ENCODE measurements around the gene NRBP1.

The NRBP1 gene

DNA sequence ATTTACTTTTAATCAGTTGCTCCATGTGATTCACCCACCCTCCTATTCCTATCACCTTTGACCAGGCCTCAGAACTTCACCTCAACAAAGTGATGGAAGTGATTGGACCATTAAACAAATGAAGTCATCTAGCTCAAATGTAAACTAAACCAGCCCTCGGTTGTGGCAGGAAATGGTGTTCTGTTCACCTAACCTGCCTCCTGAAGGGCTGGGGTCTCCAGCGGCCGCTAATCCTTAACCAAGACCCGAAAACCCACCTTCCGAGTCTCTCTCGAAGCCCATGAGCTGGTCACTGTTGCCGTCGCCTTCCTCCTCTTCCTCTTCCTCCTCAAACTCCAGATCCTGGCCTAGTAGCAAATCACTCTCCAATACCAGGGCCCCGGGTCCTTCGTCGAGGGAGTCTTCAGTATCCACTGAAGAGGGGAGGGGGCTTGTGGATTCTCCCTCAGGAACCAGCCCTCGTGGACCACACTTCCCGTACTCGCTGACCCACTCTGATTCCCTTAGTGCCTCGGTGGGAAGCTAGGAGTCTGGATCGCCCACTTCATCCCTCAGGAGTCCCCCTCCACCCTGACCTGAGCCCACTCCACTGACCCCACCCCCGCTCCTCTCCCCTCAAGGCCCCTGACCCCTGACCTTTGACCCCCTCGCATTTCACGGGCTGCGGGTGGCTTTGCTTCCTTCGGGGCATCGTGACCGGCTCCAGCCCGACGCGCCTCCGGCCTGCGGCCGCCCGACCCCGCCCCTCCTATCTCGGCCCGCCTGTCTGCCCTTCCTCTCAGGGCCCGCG, 48.4 kb upstream of the NRBP1 start (continued):
- TF ChIP-seq, protein P1, sequence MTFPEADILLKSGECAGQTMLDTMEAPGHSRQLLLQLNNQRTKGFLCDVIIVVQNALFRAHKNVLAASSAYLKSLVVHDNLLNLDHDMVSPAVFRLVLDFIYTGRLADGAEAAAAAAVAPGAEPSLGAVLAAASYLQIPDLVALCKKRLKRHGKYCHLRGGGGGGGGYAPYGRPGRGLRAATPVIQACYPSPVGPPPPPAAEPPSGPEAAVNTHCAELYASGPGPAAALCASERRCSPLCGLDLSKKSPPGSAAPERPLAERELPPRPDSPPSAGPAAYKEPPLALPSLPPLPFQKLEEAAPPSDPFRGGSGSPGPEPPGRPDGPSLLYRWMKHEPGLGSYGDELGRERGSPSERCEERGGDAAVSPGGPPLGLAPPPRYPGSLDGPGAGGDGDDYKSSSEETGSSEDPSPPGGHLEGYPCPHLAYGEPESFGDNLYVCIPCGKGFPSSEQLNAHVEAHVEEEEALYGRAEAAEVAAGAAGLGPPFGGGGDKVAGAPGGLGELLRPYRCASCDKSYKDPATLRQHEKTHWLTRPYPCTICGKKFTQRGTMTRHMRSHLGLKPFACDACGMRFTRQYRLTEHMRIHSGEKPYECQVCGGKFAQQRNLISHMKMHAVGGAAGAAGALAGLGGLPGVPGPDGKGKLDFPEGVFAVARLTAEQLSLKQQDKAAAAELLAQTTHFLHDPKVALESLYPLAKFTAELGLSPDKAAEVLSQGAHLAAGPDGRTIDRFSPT (tag by site-specific recombination; IDR thresholded peaks at IDR 0.05), result no peak
- TF ChIP-seq ZNF16 (tag by site-specific recombination; IDR thresholded peaks at IDR 0.05; ENCODE audit: low read depth) (no peak), PATZ1 (tag by site-specific recombination; IDR thresholded peaks at IDR 0.05) (no peak; the same call in 1 of the 2 replicates), ZBTB49 (tag by site-specific recombination; IDR thresholded peaks at IDR 0.05; ENCODE audit: low read depth) (no peak), ZXDB (tag by site-specific recombination; IDR thresholded peaks at IDR 0.05) (no peak; the same call in 1 of the 2 replicates), EGR2 (tag by site-specific recombination; IDR thresholded peaks at IDR 0.05; ENCODE audit: low read depth) (peak; percentile 62), ZSCAN16 (tag by site-specific recombination; IDR thresholded peaks at IDR 0.05) (peak; percentile 91), ZFP37 (tag by site-specific recombination; IDR thresholded peaks at IDR 0.05) (0 out of 2 replicates have a peak, but pooled peaks have one; percentile 47), ZNF561 (tag by site-specific recombination; IDR thresholded peaks at IDR 0.05; ENCODE audit: borderline replicate concordance) (no peak), ZNF513 (tag by site-specific recombination; IDR thresholded peaks at IDR 0.05) (peak; percentile 94)
- TF ChIP-seq, protein P2, sequence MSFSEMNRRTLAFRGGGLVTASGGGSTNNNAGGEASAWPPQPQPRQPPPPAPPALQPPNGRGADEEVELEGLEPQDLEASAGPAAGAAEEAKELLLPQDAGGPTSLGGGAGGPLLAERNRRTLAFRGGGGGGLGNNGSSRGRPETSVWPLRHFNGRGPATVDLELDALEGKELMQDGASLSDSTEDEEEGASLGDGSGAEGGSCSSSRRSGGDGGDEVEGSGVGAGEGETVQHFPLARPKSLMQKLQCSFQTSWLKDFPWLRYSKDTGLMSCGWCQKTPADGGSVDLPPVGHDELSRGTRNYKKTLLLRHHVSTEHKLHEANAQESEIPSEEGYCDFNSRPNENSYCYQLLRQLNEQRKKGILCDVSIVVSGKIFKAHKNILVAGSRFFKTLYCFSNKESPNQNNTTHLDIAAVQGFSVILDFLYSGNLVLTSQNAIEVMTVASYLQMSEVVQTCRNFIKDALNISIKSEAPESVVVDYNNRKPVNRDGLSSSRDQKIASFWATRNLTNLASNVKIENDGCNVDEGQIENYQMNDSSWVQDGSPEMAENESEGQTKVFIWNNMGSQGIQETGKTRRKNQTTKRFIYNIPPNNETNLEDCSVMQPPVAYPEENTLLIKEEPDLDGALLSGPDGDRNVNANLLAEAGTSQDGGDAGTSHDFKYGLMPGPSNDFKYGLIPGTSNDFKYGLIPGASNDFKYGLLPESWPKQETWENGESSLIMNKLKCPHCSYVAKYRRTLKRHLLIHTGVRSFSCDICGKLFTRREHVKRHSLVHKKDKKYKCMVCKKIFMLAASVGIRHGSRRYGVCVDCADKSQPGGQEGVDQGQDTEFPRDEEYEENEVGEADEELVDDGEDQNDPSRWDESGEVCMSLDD (tag by site-specific recombination; IDR thresholded peaks at IDR 0.05), result 0 out of 2 replicates have a peak, but pooled peaks have one; percentile 24

Measured in HEK293 (cell line).